H1 (cell line): ENCODE data around the gene ARPC4. TPM values are rescaled to one million over a fixed set of nuclear protein-coding genes. Genes with fewer than 3 reads are reported as not detected.

ENCODE experiments used
- CTCF ChIA-PET: fragments of 300-600 bp; sonication (Branson Sonifier 250); formaldehyde crosslinking; loops from one replicate; lab custom pipeline; 2021; ENCODE audit not compliant: partially characterized antibody; lab: Charles Lee
- POLR2A ChIA-PET: fragments of 300-600 bp; sonication (Branson Sonifier 250); formaldehyde crosslinking; loops from one replicate; lab custom pipeline; 2021; ENCODE audit warnings: inconsistent platforms; ENCODE audit not compliant: partially characterized antibody; lab: Charles Lee
- DNase-seq, 2 experiments: peaks; one replicate each; pipeline versions ENCODE4 v3.0.0 to v3.0.0-alpha.2; 2010 to 2022; ENCODE audit warnings: low spot score in 2 of 2, low read depth in 1 of 2, mixed read lengths in 1 of 2
- FAIRE-seq: peaks from 2 replicates; lab custom pipeline; 2011; peaks lifted over from hg19 to GRCh38; lab: Jason Lieb, UNC
- H2AFZ ChIP-seq: 2 replicates; pipeline ENCODE4 v1.8.1; 2012; ENCODE audit warnings: low read length, inconsistent platforms
- H2AK5ac ChIP-seq: 2 replicates; pipeline ENCODE4 v1.6.1; 2013; ENCODE audit warnings: low read depth, low read length
- H2BK120ac ChIP-seq: replicated peaks from 2 replicates; pipeline ENCODE3; 2013; ENCODE audit warnings: low read depth, low read length, inconsistent platforms
- H2BK12ac ChIP-seq: 2 replicates; pipeline ENCODE4 v1.6.1; 2013; ENCODE audit warnings: low read depth, low read length
- H2BK15ac ChIP-seq: 2 replicates; pipeline ENCODE4 v1.6.1; 2013; ENCODE audit warnings: low read length
- H2BK20ac ChIP-seq: 2 replicates; pipeline ENCODE4 v1.6.1; 2013; ENCODE audit warnings: low read length
- H2BK5ac ChIP-seq: 2 replicates; pipeline ENCODE4 v1.6.1; 2013; ENCODE audit warnings: low read depth, low read length
- H3K14ac ChIP-seq: 2 replicates; pipeline ENCODE4 v1.6.1; 2013; ENCODE audit warnings: inconsistent platforms; ENCODE audit not compliant: insufficient read length
- H3K18ac ChIP-seq: 2 replicates; pipeline ENCODE4 v1.6.1; 2013; ENCODE audit warnings: low read length; ENCODE audit errors: extremely low read depth
- H3K23ac ChIP-seq: 2 replicates; pipeline ENCODE4 v1.6.1; 2013; ENCODE audit warnings: inconsistent platforms; ENCODE audit not compliant: insufficient read length
- H3K23me2 ChIP-seq: 2 replicates; pipeline ENCODE4 v1.6.1; 2013; ENCODE audit warnings: low read depth, low read length
- H3K27ac ChIP-seq: 2 replicates; pipeline ENCODE4 v1.6.1; 2011; ENCODE audit warnings: low read depth, low read length, inconsistent platforms
- H3K27me3 ChIP-seq, 4 experiments: replicated peaks in 1 of 4; 1 replicate in 1 of 4; 2 replicates in 3 of 4; pipeline versions ENCODE4 v1.6.1 to v1.8.1; 2011 to 2013; ENCODE audit warnings: low read length in 3 of 4, mild to moderate bottlenecking in 3 of 4, inconsistent platforms in 2 of 4, mixed read lengths in 2 of 4, moderate library complexity in 1 of 4; ENCODE audit not compliant: control insufficient read depth in 3 of 4, insufficient read depth in 3 of 4; ENCODE audit errors: extremely low read depth in 1 of 4
- H3K36me3 ChIP-seq, 4 experiments: 2 replicates each; pipeline versions ENCODE4 v1.6.1 to v1.8.1; 2011 to 2013; ENCODE audit warnings: mild to moderate bottlenecking in 4 of 4, low read length in 3 of 4, moderate library complexity in 2 of 4, control low read depth in 1 of 4, inconsistent platforms in 1 of 4; ENCODE audit not compliant: insufficient read depth in 4 of 4, control insufficient read depth in 2 of 4
- H3K4ac ChIP-seq: replicated peaks from 2 replicates; pipeline ENCODE3; 2013; ENCODE audit warnings: low read length, low read depth, mixed read lengths, inconsistent platforms; ENCODE audit not compliant: insufficient read length
- H3K4me1 ChIP-seq, 4 experiments: replicated peaks in 1 of 4; 1 replicate in 1 of 4; 2 replicates in 3 of 4; pipeline versions ENCODE4 v1.6.1 to v1.8.1; 2011 to 2013; ENCODE audit warnings: low read length in 3 of 4, inconsistent platforms in 2 of 4, mixed read lengths in 1 of 4; ENCODE audit not compliant: insufficient read depth in 4 of 4, control insufficient read depth in 3 of 4
- H3K4me2 ChIP-seq, 2 experiments: 2 replicates each; pipeline versions ENCODE4 v1.6.1 to v1.8.1; 2011 to 2013; ENCODE audit warnings: low read depth in 2 of 2, low read length in 2 of 2, control low read depth in 1 of 2, inconsistent platforms in 1 of 2, mild to moderate bottlenecking in 1 of 2; ENCODE audit not compliant: insufficient read depth in 1 of 2
- H3K4me3 ChIP-seq, 4 experiments: fragments of 200-600, 300-600 bp in 1 of 4; sonication (generic), shearing (Covaris generic), sonication (Bioruptor Twin) in 1 of 4; 2 replicates each; pipeline versions ENCODE4 v1.5.1 to v1.8.1; 2011 to 2016; ENCODE audit warnings: low read length in 4 of 4, low read depth in 3 of 4, control low read depth in 2 of 4, inconsistent platforms in 2 of 4, mild to moderate bottlenecking in 2 of 4, mixed read lengths in 1 of 4, moderate library complexity in 1 of 4; ENCODE audit not compliant: insufficient read depth in 2 of 4; ENCODE audit errors: extremely low read depth in 1 of 4
- H3K56ac ChIP-seq: replicated peaks from 2 replicates; pipeline ENCODE3; 2013; ENCODE audit warnings: low read depth, mild to moderate bottlenecking, mixed read lengths, low read length, inconsistent platforms; ENCODE audit not compliant: insufficient read length
- H3K79me1 ChIP-seq: 2 replicates; pipeline ENCODE4 v1.6.1; 2013; ENCODE audit warnings: low read depth, low read length, control low read depth
- H3K79me2 ChIP-seq, 2 experiments: 2 replicates each; pipeline versions ENCODE4 v1.6.1 to v1.8.1; 2012 to 2013; ENCODE audit warnings: low read length in 2 of 2, mild to moderate bottlenecking in 2 of 2, inconsistent platforms in 1 of 2; ENCODE audit not compliant: insufficient read depth in 2 of 2, control insufficient read depth in 1 of 2
- H3K9ac ChIP-seq, 4 experiments: replicated peaks in 1 of 4; 1 replicate in 1 of 4; 2 replicates in 3 of 4; pipeline versions ENCODE4 v1.6.1 to v1.8.1; 2011 to 2013; ENCODE audit warnings: low read depth in 3 of 4, low read length in 3 of 4, control low read depth in 2 of 4, mild to moderate bottlenecking in 2 of 4, moderate library complexity in 2 of 4, inconsistent platforms in 1 of 4; ENCODE audit errors: extremely low read depth in 1 of 4
- H3K9me3 ChIP-seq, 2 experiments: 2 replicates each; pipeline versions ENCODE4 v1.6.1 to v1.8.1; 2012 to 2013; ENCODE audit warnings: mild to moderate bottlenecking in 2 of 2, moderate library complexity in 2 of 2, control low read depth in 1 of 2, inconsistent platforms in 1 of 2, low read depth in 1 of 2, low read length in 1 of 2, mixed read lengths in 1 of 2; ENCODE audit not compliant: insufficient read depth in 2 of 2
- H4K20me1 ChIP-seq, 2 experiments: replicated peaks in 1 of 2; 2 replicates each; pipeline versions ENCODE3 to v1.8.1; 2011 to 2013; ENCODE audit warnings: inconsistent platforms in 2 of 2, low read length in 2 of 2, mild to moderate bottlenecking in 1 of 2; ENCODE audit not compliant: insufficient read depth in 2 of 2, control insufficient read depth in 1 of 2
- H4K5ac ChIP-seq: 2 replicates; pipeline ENCODE4 v1.6.1; 2013; ENCODE audit warnings: low read length, low read depth, mixed read lengths, inconsistent platforms; ENCODE audit not compliant: insufficient read length
- H4K8ac ChIP-seq: 2 replicates; pipeline ENCODE4 v1.8.0; 2013; ENCODE audit warnings: mild to moderate bottlenecking, moderate library complexity, low read length, inconsistent platforms; ENCODE audit not compliant: insufficient read depth; ENCODE audit errors: extremely low read depth
- H4K91ac ChIP-seq: replicated peaks from 2 replicates; pipeline ENCODE3; 2013; ENCODE audit warnings: low read length, mixed read lengths, inconsistent platforms; ENCODE audit not compliant: insufficient read length
- FOSL1 ChIP-seq: IDR thresholded peaks from 2 replicates; pipeline ENCODE4 v1.6.1; 2011; ENCODE audit warnings: mild to moderate bottlenecking, low read depth, low read length, moderate library complexity; ENCODE audit not compliant: insufficient read depth
- HDAC2 ChIP-seq, 2 experiments: fragments of 300-600 bp in 1 of 2; sonication (generic) in 1 of 2; IDR thresholded peaks; 2 replicates each; pipeline ENCODE4 v1.6.1; 2011 to 2012; ENCODE audit warnings: low read depth in 2 of 2, low read length in 2 of 2, mild to moderate bottlenecking in 2 of 2, moderate library complexity in 2 of 2, borderline replicate concordance in 1 of 2, inconsistent platforms in 1 of 2
- KDM1A ChIP-seq: fragments of 200-600, 300-600 bp; sonication (generic); IDR thresholded peaks from 2 replicates; pipeline ENCODE4 v1.7.1; 2016; ENCODE audit warnings: mild to moderate bottlenecking, low read length, borderline replicate concordance
- PHF8 ChIP-seq: fragments of 200-600 bp; sonication (generic); conservative IDR thresholded peaks from 2 replicates; pipeline ENCODE4 v1.7.1; 2012; ENCODE audit warnings: low read depth, mild to moderate bottlenecking, inconsistent platforms, low read length, moderate library complexity
- POLR2A ChIP-seq, 2 experiments: IDR thresholded peaks; 1 replicate in 1 of 2; 2 replicates in 1 of 2; pipeline ENCODE4 v1.6.1; 2011; ENCODE audit warnings: low read depth in 2 of 2, low read length in 2 of 2, mild to moderate bottlenecking in 2 of 2; ENCODE audit errors: control extremely low read depth in 1 of 2
- WGBS, 2 experiments: shearing (Covaris generic) in 1 of 2; methylation state at CpG; one replicate each; pipeline versions ENCODE4 v1.1.6 to v1.1.7; 2013 to 2015; ENCODE audit warnings: low lambda C conversion rate in 2 of 2, mixed read lengths in 2 of 2, inconsistent platforms in 1 of 2, low coverage in 1 of 2, missing lambda C conversion rate in 1 of 2; ENCODE audit not compliant: insufficient replicate concordance in 2 of 2, insufficient coverage in 1 of 2, insufficient read length in 1 of 2; ENCODE audit errors: extremely low coverage in 1 of 2, missing lambda C conversion rate in 1 of 2; 5-methylcytosine and 5-hydroxymethylcytosine counted together
- polyA plus RNA-seq, 7 experiments: library from polyadenylated mRNA; depleted of rRNA in 3 of 7; stranded (reverse) in 5 of 7; unstranded in 2 of 7; fragments of >200 nt in 5 of 7; fragments of 200-250 nt in 2 of 7; gene quantifications; 1 replicate in 5 of 7; 2 replicates in 1 of 7; 4 replicates in 1 of 7; pipeline versions ENCODE4 v1.2.1 to v1.2.3, GENCODE V29; 2011 to 2013; ENCODE audit warnings: missing spikeins in 2 of 7, mixed read lengths in 2 of 7
- total RNA-seq: library from RNA; stranded (reverse); fragmentation: NEBNext Ultra II Directional; extraction: Animal tissue kit (Norgen Biotek cat#: 25700); gene quantifications from 2 replicates; pipeline ENCODE4 v1.2.1, GENCODE V29; 2021

The ARPC4 gene
- total and polyA plus RNA-seq, 2 of the 8 experiments (the other 6 are each of a cell fraction or from before 2014, with no cell fraction given), result 138 to 154 TPM

DNA sequence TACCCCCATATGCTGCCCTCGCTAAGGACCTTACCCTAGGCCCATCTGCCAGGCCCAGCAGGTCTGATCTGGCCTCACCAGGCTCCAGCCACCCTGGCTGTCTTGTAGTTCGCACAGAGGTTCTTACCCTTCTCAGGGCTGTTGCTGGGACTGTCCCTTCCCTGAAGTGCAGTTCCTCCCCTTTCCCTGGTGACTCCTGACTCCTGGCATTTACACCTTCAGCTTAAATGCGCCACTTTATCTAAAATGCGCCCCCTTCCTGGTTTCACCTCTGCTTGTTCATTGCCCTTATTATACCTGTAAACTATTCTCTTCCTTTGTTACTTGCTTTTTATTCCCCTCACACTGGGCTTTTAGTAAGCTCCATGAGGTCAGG lies 16.3 kb downstream of the ARPC4 start:
- H3K4me1 ChIP-seq, result peaks cover 0 to 9% (median 2%) of the 10 kb centered on the region in 4 experiments; a peak in 3 of 7 replicates
- WGBS, 2 experiments, result 81% methylated on average over 4 of the region's 4 CpGs; no CpG with 5 or more reads in 1 of the 2 experiments
- no peak overlapping the region for H2BK15ac ChIP-seq
- no peak overlapping the region for H4K8ac ChIP-seq
- H3K27ac ChIP-seq, result peak overlapping the region; percentile 3; the same call in 1 of the 2 replicates
- no peak overlapping the region for H4K5ac ChIP-seq
- peak overlapping the region; percentile 1; the same call in 1 of the 2 replicates for H3K18ac ChIP-seq
- TF ChIP-seq KDM1A (no peak), HDAC2 (IDR thresholded peaks at IDR 0.05; ENCODE audit: borderline replicate concordance in 1 of 2, low read depth in 2 of 2, low read length in 2 of 2) (no peak), FOSL1 (no peak), POLR2A (IDR thresholded peaks at IDR 0.05; ENCODE audit: control extremely low read depth in 1 of 2, low read depth in 2 of 2, low read length in 2 of 2) (0 out of 3 replicates have a peak, but pooled peaks of 1 of the 2 experiments have one; percentile 7), PHF8 (no peak)
- H3K9me3 ChIP-seq, result no peaks in the 10 kb centered on the region
- H2BK120ac ChIP-seq, result no peak overlapping the region
- H2AFZ ChIP-seq, result no peak overlapping the region
- DNase-seq (no peak), FAIRE-seq (no peak)
- peaks cover 3 to 8% of the 10 kb centered on the region in 2 experiments for H4K20me1 ChIP-seq
- no peak overlapping the region for H2AK5ac ChIP-seq
- CTCF ChIA-PET, result interaction anchor here (1.0 to 4.9 kb wide), 7 partner anchors 9 to 173 kb away, joined by 3 to 30 read pairs (median 8); no protein-coding TSS in a partner anchor
- H3K23me2 ChIP-seq, result peaks cover 2% of the 10 kb centered on the region; the same call in 1 of the 2 replicates
- no peaks in the 10 kb centered on the region for H3K79me2 ChIP-seq
- H2BK12ac ChIP-seq, result no peak overlapping the region
- H4K91ac ChIP-seq, result no peak overlapping the region
- peaks cover 11 to 22% (median 17%) of the 10 kb centered on the region in 4 experiments; a peak in 7 of 8 replicates for H3K36me3 ChIP-seq
- no peak overlapping the region for H3K14ac ChIP-seq
- peak overlapping the region in 3 of 4 experiments; percentile 20 to 29 (median 23); a peak in 2 of 7 replicates for H3K9ac ChIP-seq
- no peak overlapping the region for H3K23ac ChIP-seq
- H3K27me3 ChIP-seq, result peaks cover 0 to 11% (median 9%) of the 10 kb centered on the region in 4 experiments; a peak in 5 of 7 replicates
- peak overlapping the region; percentile 50 to 72 (median 58); a peak in 7 of 8 replicates for H3K4me3 ChIP-seq
- H2BK5ac ChIP-seq, result no peak overlapping the region
- peak overlapping the region; percentile 56 to 84 for H3K4me2 ChIP-seq
- H3K4ac ChIP-seq, result no peak overlapping the region
- H3K56ac ChIP-seq, result no peak overlapping the region
- H2BK20ac ChIP-seq, result no peak overlapping the region
- no peaks in the 10 kb centered on the region for H3K79me1 ChIP-seq
- POLR2A ChIA-PET, result interaction anchor here (0.5 to 7.8 kb wide), 16 partner anchors 9 to 137 kb away, joined by 3 to 71 read pairs (median 4); partner anchors contain the start of genes ARPC4, CAMK1, OGG1 and RPUSD3
